G401 (cell line): ENCODE measurements around the gene FOXP1. TPM values are rescaled to one million over a fixed set of nuclear protein-coding genes. Genes with fewer than 3 reads are reported as not detected.

Experiments used
- DNase-seq: peaks from one replicate; pipeline ENCODE4 v3.0.0-alpha.2; 2015; ENCODE audit warnings: low spot score
- in situ Hi-C: cut with HindIII; loops from 2 replicates; pipeline ENCODE4 v1.10.0; 2016; ENCODE audit warnings: low sequenced_read_pairs, mixed read lengths
- total RNA-seq: library from RNA; depleted of rRNA; stranded (reverse); fragments of >200 nt; shearing (Covaris generic); gene quantifications from 2 replicates; pipeline ENCODE4 v1.2.3, GENCODE V29; 2014

Gene FOXP1
- total RNA-seq, 1 experiment from 2014 or later, result 9.7 TPM

GRCh38 chr3:71083726-71084131 lies 499.8 kb downstream of the FOXP1 start:
- no peak for DNase-seq
- in situ Hi-C loops, result no loop called here

- in situ Hi-C loops, result no loop called here
- no peak for DNase-seq
Measured at GRCh38 chr3:71082833-71083232, 500.7 kb downstream of the FOXP1 start.

GRCh38 chr3:71080517-71081083 lies 502.9 kb downstream of the FOXP1 start:
- no peak for DNase-seq
- in situ Hi-C loops, result no loop called here

- in situ Hi-C loops, result no loop called here
- no peak for DNase-seq
Measured at GRCh38 chr3:71078723-71079525, 504.6 kb downstream of the FOXP1 start.

GRCh38 chr3:71078199-71078598 lies 505.3 kb downstream of the FOXP1 start:
- in situ Hi-C loops, result no loop called here
- no peak for DNase-seq

- DNase-seq, result no peak
- in situ Hi-C loops, result no loop called here
Measured at GRCh38 chr3:71077070-71077469, 506.5 kb downstream of the FOXP1 start.

GRCh38 chr3:71076361-71077002 lies 507.0 kb downstream of the FOXP1 start:
- in situ Hi-C loops, result no loop called here
- DNase-seq, result no peak

GRCh38 chr3:71075494-71075893 lies 508.0 kb downstream of the FOXP1 start:
- no peak for DNase-seq
- in situ Hi-C loops, result no loop called here

- no peak for DNase-seq
- in situ Hi-C loops, result no loop called here
Measured at GRCh38 chr3:71074423-71074822, 509.1 kb downstream of the FOXP1 start.

GRCh38 chr3:71072986-71073385 lies 510.5 kb downstream of the FOXP1 start:
- DNase-seq, result no peak
- in situ Hi-C loops, result no loop called here

GRCh38 chr3:71072287-71072686 lies 511.2 kb downstream of the FOXP1 start:
- in situ Hi-C loops, result no loop called here
- no peak for DNase-seq

- DNase-seq, result no peak
- in situ Hi-C loops, result no loop called here
Measured at GRCh38 chr3:71070497-71071463, 512.7 kb downstream of the FOXP1 start.

- in situ Hi-C loops, result no loop called here
- no peak for DNase-seq
Measured at GRCh38 chr3:71069797-71070196, 513.7 kb downstream of the FOXP1 start.

- no peak for DNase-seq
- in situ Hi-C loops, result no loop called here
Measured at GRCh38 chr3:71067977-71068654, 515.4 kb downstream of the FOXP1 start.

GRCh38 chr3:71066849-71067261 lies 516.7 kb downstream of the FOXP1 start:
- in situ Hi-C loops, result no loop called here

GRCh38 chr3:71066356-71066755 lies 517.2 kb downstream of the FOXP1 start:
- in situ Hi-C loops, result no loop called here
- DNase-seq, result no peak

More at GRCh38 chr3:71066849-71067261, 516.7 kb downstream of the FOXP1 start:
- no peak for DNase-seq

GRCh38 chr3:71065764-71066013 lies 517.8 kb downstream of the FOXP1 start:
- in situ Hi-C loops, result no loop called here
- DNase-seq, result no peak

- DNase-seq, result no peak
- in situ Hi-C loops, result no loop called here
Measured at GRCh38 chr3:71064956-71065763, 518.4 kb downstream of the FOXP1 start.
